ENCODE data around the gene CCDC106.

CCDC106 gene

GRCh38 chr19:55642153-55643002, 5.6 kb upstream of the CCDC106 start:
- Histone ChIP-seq H3K79me2 (ENCODE audit: low read length) (peaks cover 34% of the 10 kb centered on the region), H3K27me3 (replicated peaks; ENCODE audit: insufficient read depth, low read length) (no peaks in the 10 kb centered on the region), H3K36me3 (replicated peaks; ENCODE audit: insufficient read depth, low read length) (no peaks in the 10 kb centered on the region), H3K9me3 (replicated peaks; ENCODE audit: insufficient read depth, low read length) (no peaks in the 10 kb centered on the region), H3K4me2 (ENCODE audit: low read depth, low read length) (peak overlapping the region; percentile 97), H4K20me1 (ENCODE audit: insufficient read depth, low read length) (no peaks in the 10 kb centered on the region), H3K9me2 (replicated peaks; ENCODE audit: insufficient read depth, low read length) (no peaks in the 10 kb centered on the region), H3K4me3 (ENCODE audit: low read length) (peak overlapping the region; percentile 90), H3K27ac (ENCODE audit: low read length) (peak overlapping the region; percentile 46; the same call in 1 of the 2 replicates), H3K9ac (ENCODE audit: low read length) (peak overlapping the region; percentile 75), H3F3A (ENCODE audit: insufficient read depth, low read length) (peaks cover 33% of the 10 kb centered on the region), H3K4me1 (ENCODE audit: low read length) (peaks cover 28% of the 10 kb centered on the region), H2AFZ (ENCODE audit: low read length) (peak overlapping the region; percentile 41)
- DNase-seq: peak; percentile 33
- TF ChIP-seq, protein P1, sequence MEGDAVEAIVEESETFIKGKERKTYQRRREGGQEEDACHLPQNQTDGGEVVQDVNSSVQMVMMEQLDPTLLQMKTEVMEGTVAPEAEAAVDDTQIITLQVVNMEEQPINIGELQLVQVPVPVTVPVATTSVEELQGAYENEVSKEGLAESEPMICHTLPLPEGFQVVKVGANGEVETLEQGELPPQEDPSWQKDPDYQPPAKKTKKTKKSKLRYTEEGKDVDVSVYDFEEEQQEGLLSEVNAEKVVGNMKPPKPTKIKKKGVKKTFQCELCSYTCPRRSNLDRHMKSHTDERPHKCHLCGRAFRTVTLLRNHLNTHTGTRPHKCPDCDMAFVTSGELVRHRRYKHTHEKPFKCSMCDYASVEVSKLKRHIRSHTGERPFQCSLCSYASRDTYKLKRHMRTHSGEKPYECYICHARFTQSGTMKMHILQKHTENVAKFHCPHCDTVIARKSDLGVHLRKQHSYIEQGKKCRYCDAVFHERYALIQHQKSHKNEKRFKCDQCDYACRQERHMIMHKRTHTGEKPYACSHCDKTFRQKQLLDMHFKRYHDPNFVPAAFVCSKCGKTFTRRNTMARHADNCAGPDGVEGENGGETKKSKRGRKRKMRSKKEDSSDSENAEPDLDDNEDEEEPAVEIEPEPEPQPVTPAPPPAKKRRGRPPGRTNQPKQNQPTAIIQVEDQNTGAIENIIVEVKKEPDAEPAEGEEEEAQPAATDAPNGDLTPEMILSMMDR (IDR thresholded peaks at IDR 0.05; ENCODE audit: low read length): no peak
- TF ChIP-seq EZH2 (optimal IDR thresholded peaks at IDR 0.05; ENCODE audit: low read depth, low read length) (no peak), EZH2phosphoT487 (IDR thresholded peaks at IDR 0.05; ENCODE audit: low read length) (no peak)

DNA sequence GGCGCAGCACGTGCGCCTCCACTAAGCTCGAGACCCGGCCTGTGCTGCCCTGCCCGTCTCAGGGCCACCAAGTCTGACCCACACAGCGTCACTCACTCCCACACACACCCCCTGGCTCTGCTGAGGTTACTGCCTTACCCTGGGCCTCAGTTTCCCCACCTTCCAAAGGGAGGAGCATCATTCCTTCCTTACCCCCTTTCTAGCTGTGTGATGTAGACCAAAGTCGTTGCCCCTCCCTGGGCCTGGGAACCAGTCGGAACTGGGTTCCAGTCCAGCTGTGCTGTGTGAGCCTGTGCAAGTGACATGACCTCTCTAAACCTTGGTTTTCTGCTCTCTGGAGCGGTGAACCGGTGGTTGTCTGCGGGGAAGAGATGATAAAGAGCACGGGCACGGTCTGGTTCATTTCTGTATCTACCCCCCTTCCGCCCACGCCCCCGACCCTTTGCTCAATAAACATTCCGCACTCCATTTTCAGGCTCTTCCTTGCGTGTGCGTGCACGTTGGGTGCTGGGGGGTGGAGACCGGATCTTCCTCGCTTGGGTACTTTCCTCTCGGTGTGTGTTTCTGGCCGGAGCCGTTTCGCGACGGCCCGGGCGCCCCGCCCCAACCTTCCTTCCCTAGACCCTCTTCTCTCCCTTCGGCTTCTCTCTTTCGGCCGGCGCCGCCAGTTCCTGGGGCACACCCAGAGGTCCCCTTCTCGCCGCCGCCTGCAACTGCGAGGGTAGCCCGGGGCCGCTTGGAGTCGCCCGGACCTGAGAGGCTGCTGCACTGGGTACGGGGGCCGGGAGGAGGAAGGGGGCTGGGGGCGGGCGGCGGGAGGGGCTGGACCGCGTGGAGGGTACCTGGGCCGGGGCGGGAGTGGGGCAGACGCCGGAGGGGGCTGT, 4.8 kb upstream of the CCDC106 start, which contains the start of gene ZNF581:
Gene ZNF581 (plus strand): TSS at position 647 of the 884 bp plus-strand sequence. CDS start 923 bp downstream, outside the sequence.
- peak within 1 kb of the TSS; percentile 75 for H3K9ac ChIP-seq (ENCODE audit: low read length)
- H4K20me1 ChIP-seq (ENCODE audit: insufficient read depth, low read length): no peaks in the 10 kb centered on the region
- no peaks in the 10 kb centered on the region for H3K9me3 ChIP-seq (replicated peaks; ENCODE audit: insufficient read depth, low read length)
- H3K9me2 ChIP-seq (replicated peaks; ENCODE audit: insufficient read depth, low read length): no peaks in the 10 kb centered on the region
- peak within 1 kb of the TSS; percentile 46 for H3K27ac ChIP-seq (ENCODE audit: low read length)
- no peak for TF ChIP-seq EZH2 (optimal IDR thresholded peaks at IDR 0.05; ENCODE audit: low read depth, low read length)
- TF ChIP-seq, protein P1 (IDR thresholded peaks at IDR 0.05; ENCODE audit: low read length): no peak
- TF ChIP-seq EZH2phosphoT487 (IDR thresholded peaks at IDR 0.05; ENCODE audit: low read length): no peak
- peaks cover 28% of the 10 kb centered on the region for H3K4me1 ChIP-seq (ENCODE audit: low read length)
- H3K4me2 ChIP-seq (ENCODE audit: low read depth, low read length): peak within 1 kb of the TSS; percentile 97
- peak within 1 kb of the TSS; percentile 41 for H2AFZ ChIP-seq (ENCODE audit: low read length)
- peaks cover 28% of the 10 kb centered on the region for H3K79me2 ChIP-seq (ENCODE audit: low read length)
- H3K36me3 ChIP-seq (replicated peaks; ENCODE audit: insufficient read depth, low read length): no peaks in the 10 kb centered on the region
- peak; percentile 70 for DNase-seq
- peaks cover 30% of the 10 kb centered on the region for H3F3A ChIP-seq (ENCODE audit: insufficient read depth, low read length)
- H3K4me3 ChIP-seq (ENCODE audit: low read length): peak within 1 kb of the TSS; percentile 90
- no peaks in the 10 kb centered on the region for H3K27me3 ChIP-seq (replicated peaks; ENCODE audit: insufficient read depth, low read length)

GRCh38 chr19:55643887-55644176, 4.2 kb upstream of the CCDC106 start:
- H3K79me2 ChIP-seq (ENCODE audit: low read length): peaks cover 25% of the 10 kb centered on the region
- no peaks in the 10 kb centered on the region for H3K36me3 ChIP-seq (replicated peaks; ENCODE audit: insufficient read depth, low read length)
- no peak overlapping the region for H3K27ac ChIP-seq (ENCODE audit: low read length)

More at GRCh38 chr19:55643887-55644176, 4.2 kb upstream of the CCDC106 start:
- Histone ChIP-seq H3F3A (ENCODE audit: insufficient read depth, low read length) (peaks cover 24% of the 10 kb centered on the region), H3K4me1 (ENCODE audit: low read length) (peaks cover 28% of the 10 kb centered on the region), H3K27me3 (replicated peaks; ENCODE audit: insufficient read depth, low read length) (no peaks in the 10 kb centered on the region), H3K9me2 (replicated peaks; ENCODE audit: insufficient read depth, low read length) (no peaks in the 10 kb centered on the region), H3K4me2 (ENCODE audit: low read depth, low read length) (peak overlapping the region; percentile 94), H3K9ac (ENCODE audit: low read length) (peak overlapping the region; percentile 75), H3K4me3 (ENCODE audit: low read length) (peak overlapping the region; percentile 90), H2AFZ (ENCODE audit: low read length) (no peak overlapping the region), H4K20me1 (ENCODE audit: insufficient read depth, low read length) (no peaks in the 10 kb centered on the region), H3K9me3 (replicated peaks; ENCODE audit: insufficient read depth, low read length) (no peaks in the 10 kb centered on the region)
- no peak for DNase-seq
- TF ChIP-seq EZH2phosphoT487 (IDR thresholded peaks at IDR 0.05; ENCODE audit: low read length) (no peak), EZH2 (optimal IDR thresholded peaks at IDR 0.05; ENCODE audit: low read depth, low read length) (no peak)
- TF ChIP-seq, protein P1 (IDR thresholded peaks at IDR 0.05; ENCODE audit: low read length): no peak

Measured in MM.1S (cell line).